Stomach (tissue), 4 donors: ENCODE measurements around the gene ABCA7.

Experiments
- CTCF ChIP-seq, 7 experiments: fragments of 450-650 bp in 4 of 7; fragments of 200-600 bp in 3 of 7; sonication (generic) in 3 of 7; IDR thresholded peaks; one replicate each; pipeline ENCODE4 v1.5.1; 2016 to 2019; ENCODE audit warnings: antibody characterized with exemption in 7 of 7, control low read depth in 2 of 7, mild to moderate bottlenecking in 1 of 7
- EP300 ChIP-seq: sonication (generic); formaldehyde crosslinking; IDR thresholded peaks from one replicate; pipeline ENCODE4 v1.6.1; 2017; ENCODE audit warnings: antibody characterized with exemption
- POLR2A ChIP-seq, 4 donors: fragments of 450-650 bp; IDR thresholded peaks; one replicate each; pipeline ENCODE4 v1.6.1; 2016; ENCODE audit warnings: antibody characterized with exemption in 4 of 4, control low read depth in 2 of 4, mild to moderate bottlenecking in 1 of 4, moderate library complexity in 1 of 4
- POLR2AphosphoS5 ChIP-seq, 3 donors: sonication (generic); formaldehyde crosslinking; IDR thresholded peaks; one replicate each; pipeline ENCODE4 v1.6.1; 2016; ENCODE audit warnings: antibody characterized with exemption in 3 of 3

GRCh38 chr19:1038978-1039645 is 795 bp upstream of the ABCA7 start:
- TF ChIP-seq POLR2AphosphoS5 (IDR thresholded peaks at IDR 0.05), result no peak
- TF ChIP-seq CTCF (IDR thresholded peaks at IDR 0.05), result no peak
- TF ChIP-seq POLR2A (IDR thresholded peaks at IDR 0.05), result no peak
- TF ChIP-seq EP300, result no peak
